Dendritic cell treated with granulocyte-macrophage colony-stimulating factor and Interleukin-4, amounts not matched to agents 40 ng/mL and 50 ng/mL, for 4 days (primary cell): ENCODE data around the gene PDK3.

Source experiments
- H3K27ac Mint-ChIP-seq: one replicate; pipeline ENCODE4 v1.8.0; 2022; ENCODE audit warnings: mild to moderate bottlenecking, mixed read lengths
- H3K27me3 Mint-ChIP-seq: one replicate; pipeline ENCODE4 v1.8.0; 2022; ENCODE audit warnings: mild to moderate bottlenecking, mixed read lengths
- H3K36me3 Mint-ChIP-seq: one replicate; pipeline ENCODE4 v1.8.0; 2022; ENCODE audit warnings: low read depth, mixed read lengths
- H3K4me1 Mint-ChIP-seq: one replicate; pipeline ENCODE4 v1.8.0; 2022; ENCODE audit warnings: low read depth, mixed read lengths
- H3K4me3 Mint-ChIP-seq: one replicate; pipeline ENCODE4 v1.8.0; 2022; ENCODE audit warnings: mild to moderate bottlenecking, moderate library complexity, mixed read lengths
- H3K9me3 Mint-ChIP-seq: one replicate; pipeline ENCODE4 v1.8.0; 2022; ENCODE audit warnings: mixed read lengths
- intact Hi-C: fragments of 100-400 bp; cut with micrococcal nuclease; formaldehyde crosslinking; loops from one replicate; pipeline ENCODE4 v1.15.0; 2022

The PDK3 gene

DNA sequence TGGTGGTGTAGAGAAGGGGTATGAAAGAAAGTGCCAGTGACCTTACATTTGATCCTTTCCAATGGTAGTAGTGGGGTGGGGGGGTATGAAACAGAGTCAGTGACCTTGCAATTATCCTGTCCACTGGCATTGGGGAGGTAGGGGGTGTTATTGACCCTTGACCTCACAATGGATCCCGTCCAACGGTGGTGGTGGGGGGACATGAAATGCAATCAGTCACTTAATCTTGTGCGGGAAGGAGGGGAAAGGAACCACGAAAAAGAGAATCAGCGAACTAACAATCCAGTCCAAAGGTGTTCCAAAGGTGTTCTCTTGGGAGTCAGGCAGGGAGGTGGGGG, 619 bp upstream of the PDK3 start:
- H3K9me3 Mint-ChIP-seq, result no peaks in the 10 kb centered on the region
- H3K27ac Mint-ChIP-seq, result peak overlapping the region; percentile 81
- H3K27me3 Mint-ChIP-seq, result no peaks in the 10 kb centered on the region
- H3K36me3 Mint-ChIP-seq, result peaks cover 6% of the 10 kb centered on the region
- H3K4me3 Mint-ChIP-seq, result peak overlapping the region; percentile 81
- intact Hi-C loops, result no loop called here
- peaks cover 26% of the 10 kb centered on the region for H3K4me1 Mint-ChIP-seq

DNA sequence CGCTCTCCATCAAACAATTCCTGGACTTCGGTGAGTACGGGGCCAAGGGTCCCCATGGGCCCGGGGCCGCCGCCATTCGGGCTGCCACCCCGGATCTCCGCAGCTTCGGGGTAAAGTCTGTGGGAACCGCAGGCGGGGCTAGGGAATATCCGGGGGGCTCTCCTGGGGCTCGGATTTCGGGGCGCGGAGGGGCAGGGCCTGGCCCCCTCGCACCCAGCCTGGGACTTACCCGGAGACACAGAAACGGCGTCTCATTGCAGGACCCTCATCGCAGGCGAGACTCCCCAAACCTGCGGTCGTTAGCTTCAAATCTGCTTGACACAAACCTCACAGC, 413 bp downstream of the PDK3 start:
- peaks cover 6% of the 10 kb centered on the region for H3K36me3 Mint-ChIP-seq
- H3K9me3 Mint-ChIP-seq, result no peaks in the 10 kb centered on the region
- peak overlapping the region; percentile 81 for H3K4me3 Mint-ChIP-seq
- peak overlapping the region; percentile 81 for H3K27ac Mint-ChIP-seq
- H3K27me3 Mint-ChIP-seq, result no peaks in the 10 kb centered on the region
- intact Hi-C loops, result no loop called here
- H3K4me1 Mint-ChIP-seq, result peaks cover 26% of the 10 kb centered on the region

DNA sequence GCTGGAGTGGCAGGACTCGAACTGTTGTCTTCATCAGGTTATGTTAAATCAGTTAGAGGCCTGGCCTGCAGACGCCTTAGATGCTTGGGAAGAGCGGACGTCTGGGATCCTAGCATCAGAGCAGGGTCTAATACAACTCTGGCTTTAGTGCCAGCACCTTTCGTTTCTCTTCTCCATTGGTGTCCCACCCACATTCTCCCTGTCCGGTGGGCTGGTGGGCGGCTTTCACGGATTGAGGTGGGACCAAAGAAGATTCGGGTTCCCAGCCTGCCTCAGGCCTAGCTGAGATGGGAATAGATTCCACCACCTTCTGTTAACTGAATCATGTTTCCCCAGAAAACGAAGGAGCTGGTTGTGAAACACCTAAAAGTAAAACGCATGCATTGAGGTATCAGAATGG, 939 bp downstream of the PDK3 start:
- Mint-ChIP-seq H3K9me3 (no peaks in the 10 kb centered on the region), H3K4me1 (peaks cover 30% of the 10 kb centered on the region), H3K27ac (peak overlapping the region; percentile 81), H3K36me3 (peaks cover 6% of the 10 kb centered on the region), H3K4me3 (peak overlapping the region; percentile 81), H3K27me3 (no peaks in the 10 kb centered on the region)
- intact Hi-C loops, result no loop called here

DNA sequence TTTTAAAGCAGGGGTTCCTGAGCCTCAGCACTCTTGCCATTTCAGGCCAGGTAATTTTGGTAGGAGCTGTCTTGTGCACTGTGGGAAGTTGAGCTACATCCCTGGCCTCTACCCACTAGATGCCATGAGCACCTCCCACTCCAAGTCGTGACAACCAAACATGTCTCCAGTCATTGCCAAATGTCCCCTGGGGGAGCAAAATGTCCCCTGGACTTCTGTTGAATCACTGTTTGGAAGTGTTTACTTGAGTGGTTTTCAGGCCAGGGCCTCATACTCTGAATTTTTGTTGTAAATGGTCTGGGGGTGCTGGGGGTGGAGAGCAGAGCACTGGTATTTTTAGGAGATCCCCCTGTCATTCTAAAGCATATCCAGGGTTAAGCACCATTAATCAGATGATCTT, 3.2 kb downstream of the PDK3 start:
- Mint-ChIP-seq H3K4me1 (peaks cover 38% of the 10 kb centered on the region), H3K36me3 (peaks cover 6% of the 10 kb centered on the region), H3K9me3 (no peaks in the 10 kb centered on the region), H3K27ac (no peak overlapping the region), H3K27me3 (no peaks in the 10 kb centered on the region), H3K4me3 (no peak overlapping the region)
- intact Hi-C loops, result no loop called here

DNA sequence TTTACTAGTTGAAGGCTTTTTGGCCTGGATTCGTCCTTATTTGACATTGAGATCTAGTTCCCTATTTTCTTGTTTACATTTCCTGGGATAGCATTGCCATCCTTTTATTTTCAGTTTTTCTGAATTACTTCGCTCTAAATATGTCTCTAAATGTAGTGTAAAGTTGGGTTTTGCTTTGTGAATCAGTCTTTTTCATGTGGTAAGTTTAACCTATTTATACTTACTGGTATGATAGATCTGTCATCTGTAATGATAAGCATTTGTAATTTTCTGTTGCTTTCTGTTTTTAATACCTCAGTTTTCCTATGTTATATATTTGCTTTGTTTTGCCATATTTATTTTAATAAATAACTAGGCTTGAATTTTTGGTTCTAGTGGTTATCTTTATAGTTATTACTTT, 6.7 kb downstream of the PDK3 start:
- Mint-ChIP-seq H3K27ac (no peak overlapping the region), H3K4me1 (peaks cover 36% of the 10 kb centered on the region), H3K4me3 (no peak overlapping the region), H3K9me3 (no peaks in the 10 kb centered on the region), H3K27me3 (no peaks in the 10 kb centered on the region), H3K36me3 (peaks cover 6% of the 10 kb centered on the region)
- intact Hi-C loops, result loop anchor here (5.0 kb wide), 1 partner anchor 220 kb away; the partner anchor contains the start of gene POLA1

DNA sequence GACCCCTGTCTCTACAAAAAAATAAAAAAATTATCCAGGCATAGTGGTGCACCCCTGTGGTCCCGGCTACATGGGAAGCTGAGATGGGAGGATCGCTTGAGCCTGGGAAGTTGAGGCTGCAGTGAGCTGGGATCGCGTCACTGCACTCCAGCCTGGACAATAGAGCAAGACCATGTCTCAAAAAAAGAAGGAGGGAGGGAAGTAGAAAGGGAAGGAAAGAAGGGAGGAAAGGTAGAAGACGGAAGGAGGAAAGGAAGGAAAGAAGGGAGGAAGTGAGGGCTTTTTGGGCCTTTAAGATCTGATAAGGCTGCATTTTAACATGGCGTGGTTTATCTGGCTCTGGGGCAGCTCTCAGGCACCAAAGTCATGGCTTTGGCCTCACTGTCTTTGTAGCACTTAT, 10.4 kb downstream of the PDK3 start:
- Mint-ChIP-seq H3K27ac (peak overlapping the region; percentile 26), H3K4me3 (no peak overlapping the region), H3K9me3 (no peaks in the 10 kb centered on the region), H3K36me3 (no peaks in the 10 kb centered on the region), H3K4me1 (peaks cover 39% of the 10 kb centered on the region), H3K27me3 (no peaks in the 10 kb centered on the region)
- intact Hi-C loops, result no loop called here

DNA sequence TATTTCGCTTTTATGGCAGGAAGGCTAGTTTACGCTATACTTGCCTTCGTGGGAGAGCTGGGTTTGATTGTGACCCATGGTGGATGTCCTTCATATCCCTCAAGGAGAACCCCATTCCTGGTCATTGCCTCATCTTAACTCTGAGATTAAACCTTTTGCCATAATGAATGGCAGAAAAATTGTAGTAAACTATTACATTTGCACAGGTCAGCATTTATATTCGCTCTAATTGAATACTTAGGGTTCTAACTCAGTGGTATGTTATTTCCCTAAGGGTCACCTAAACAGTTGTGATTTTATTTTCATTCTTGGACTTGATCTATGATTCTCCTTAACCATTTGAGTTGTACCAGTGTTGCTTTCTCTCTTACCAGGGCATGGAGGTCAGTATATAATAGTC, 13.4 kb downstream of the PDK3 start:
- Mint-ChIP-seq H3K27me3 (no peaks in the 10 kb centered on the region), H3K27ac (peak overlapping the region; percentile 77), H3K4me1 (peaks cover 27% of the 10 kb centered on the region), H3K36me3 (peaks cover 5% of the 10 kb centered on the region), H3K9me3 (peaks cover 8% of the 10 kb centered on the region), H3K4me3 (no peak overlapping the region)
- intact Hi-C loops, result no loop called here

DNA sequence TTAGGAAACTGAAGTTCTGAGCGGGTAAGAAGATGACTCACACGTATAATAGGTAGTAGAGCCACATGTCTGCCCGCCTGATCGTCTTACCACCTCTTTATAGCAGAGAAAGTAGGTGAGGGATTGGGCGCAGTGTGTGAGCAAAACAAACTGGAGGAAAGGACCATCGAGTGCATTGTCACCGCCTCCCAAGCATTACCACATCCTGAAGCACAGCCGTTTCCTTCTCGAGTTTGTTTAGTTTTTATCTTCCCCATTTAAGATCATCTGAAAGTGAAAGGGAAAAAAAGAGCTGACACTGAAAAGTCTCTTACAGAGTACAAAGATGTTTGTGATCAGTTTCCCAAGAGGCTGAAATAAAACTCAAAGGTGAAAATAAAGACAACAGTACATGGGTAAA, 14.8 kb downstream of the PDK3 start:
- H3K4me1 Mint-ChIP-seq, result peaks cover 22% of the 10 kb centered on the region
- no peaks in the 10 kb centered on the region for H3K27me3 Mint-ChIP-seq
- peaks cover 5% of the 10 kb centered on the region for H3K36me3 Mint-ChIP-seq
- peak overlapping the region; percentile 77 for H3K27ac Mint-ChIP-seq
- H3K9me3 Mint-ChIP-seq, result peaks cover 8% of the 10 kb centered on the region
- intact Hi-C loops, result no loop called here
- peak overlapping the region; percentile 46 for H3K4me3 Mint-ChIP-seq

DNA sequence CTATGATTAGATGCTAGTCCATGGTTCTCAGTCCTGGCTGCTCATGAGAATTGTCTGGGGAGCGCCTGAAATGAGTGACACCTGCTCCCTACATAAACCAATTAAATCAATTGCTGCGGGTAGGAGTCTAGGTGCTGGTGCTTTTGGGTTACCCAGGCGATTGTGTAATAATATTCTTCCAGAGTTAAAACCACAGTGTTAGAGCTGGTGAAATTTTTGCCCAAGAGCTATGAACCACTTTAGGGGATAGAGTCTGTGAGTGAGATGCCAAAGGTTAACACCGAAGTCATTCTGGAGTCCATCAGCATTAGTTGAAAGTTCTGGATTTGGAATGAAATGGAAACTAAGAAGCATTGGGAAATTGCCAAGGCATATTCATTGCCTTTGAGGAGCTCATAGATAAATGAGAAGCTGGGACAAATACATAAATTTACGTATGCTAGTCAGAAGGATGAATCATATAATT, 15.3 kb downstream of the PDK3 start:
- peaks cover 5% of the 10 kb centered on the region for H3K36me3 Mint-ChIP-seq
- H3K4me1 Mint-ChIP-seq, result peaks cover 19% of the 10 kb centered on the region
- H3K27me3 Mint-ChIP-seq, result no peaks in the 10 kb centered on the region
- peak overlapping the region; percentile 46 for H3K4me3 Mint-ChIP-seq
- H3K27ac Mint-ChIP-seq, result peak overlapping the region; percentile 77
- intact Hi-C loops, result no loop called here
- H3K9me3 Mint-ChIP-seq, result peaks cover 8% of the 10 kb centered on the region

DNA sequence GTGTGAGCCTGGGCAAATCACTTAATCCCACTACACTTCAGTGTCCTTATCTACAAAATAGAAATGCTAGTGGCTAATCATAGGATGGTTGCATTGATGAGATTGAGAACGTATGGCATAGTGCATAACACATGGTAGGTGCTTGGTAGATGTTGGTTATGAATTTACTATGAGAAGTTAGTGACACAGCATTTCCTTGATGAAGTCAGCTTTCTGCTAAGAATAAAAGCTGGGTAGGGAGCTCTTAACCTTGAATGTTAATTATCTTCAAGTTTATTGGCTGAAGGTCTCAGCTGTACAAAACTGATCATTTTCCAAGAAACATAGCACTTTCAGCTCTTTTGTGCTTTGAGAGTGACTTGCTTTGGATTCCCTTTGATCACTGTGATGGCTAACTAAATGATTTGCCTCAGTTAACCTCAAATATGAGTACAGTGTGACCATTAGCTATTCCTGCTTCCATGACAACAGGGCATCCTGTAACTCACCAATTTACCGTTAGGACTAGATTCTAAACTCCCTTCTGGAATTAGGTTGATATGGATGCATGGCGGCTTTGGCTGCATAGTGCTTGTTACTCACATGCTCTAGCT, 17.8 kb downstream of the PDK3 start:
- no peaks in the 10 kb centered on the region for H3K27me3 Mint-ChIP-seq
- H3K9me3 Mint-ChIP-seq, result peaks cover 8% of the 10 kb centered on the region
- no peak overlapping the region for H3K27ac Mint-ChIP-seq
- intact Hi-C loops, result no loop called here
- peaks cover 6% of the 10 kb centered on the region for H3K4me1 Mint-ChIP-seq
- peaks cover 5% of the 10 kb centered on the region for H3K36me3 Mint-ChIP-seq
- H3K4me3 Mint-ChIP-seq, result no peak overlapping the region

DNA sequence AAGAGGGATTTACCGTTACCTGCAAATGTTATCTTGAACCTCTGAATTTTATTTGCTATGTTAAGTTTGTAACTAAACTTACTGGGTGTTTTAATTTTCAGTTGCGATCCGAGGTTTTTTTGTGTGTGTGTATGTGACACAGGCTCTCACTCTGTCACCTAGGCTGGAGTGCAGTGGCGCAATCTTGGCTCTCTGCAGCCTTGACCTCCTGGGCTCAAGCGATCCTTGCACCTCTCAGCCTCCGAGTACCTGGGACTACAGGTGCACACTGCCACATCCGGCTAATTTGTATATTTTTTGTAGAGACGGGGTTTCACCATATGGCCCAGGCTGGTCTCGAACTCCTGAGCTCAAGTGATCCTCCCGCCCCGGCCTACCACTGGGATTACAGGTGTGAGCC, 18.5 kb downstream of the PDK3 start:
- intact Hi-C loops, result no loop called here
- Mint-ChIP-seq H3K27ac (no peak overlapping the region), H3K9me3 (peaks cover 8% of the 10 kb centered on the region), H3K4me3 (no peak overlapping the region), H3K4me1 (peaks cover 8% of the 10 kb centered on the region), H3K27me3 (no peaks in the 10 kb centered on the region), H3K36me3 (peaks cover 5% of the 10 kb centered on the region)

DNA sequence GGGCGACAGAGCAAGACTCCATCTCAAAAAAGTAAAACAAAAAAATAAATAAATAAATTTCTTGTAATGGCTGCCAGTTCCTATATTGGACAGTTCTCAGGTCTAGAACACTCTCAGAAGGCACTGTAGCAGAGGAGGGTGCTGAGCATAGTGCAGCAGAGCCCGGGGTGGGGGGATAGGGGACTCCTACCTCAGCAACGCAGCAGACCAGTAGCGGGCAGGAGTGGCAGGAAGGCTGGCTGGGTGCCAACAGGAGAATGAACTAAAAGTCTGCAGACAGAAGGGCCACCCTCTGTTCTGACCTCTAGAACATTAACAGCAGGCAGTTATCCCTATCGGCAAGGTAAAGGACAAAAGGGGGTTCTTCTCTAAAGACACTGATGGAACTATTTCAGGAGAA, 20.2 kb downstream of the PDK3 start:
- H3K27me3 Mint-ChIP-seq, result no peaks in the 10 kb centered on the region
- peaks cover 8% of the 10 kb centered on the region for H3K9me3 Mint-ChIP-seq
- H3K4me1 Mint-ChIP-seq, result peaks cover 10% of the 10 kb centered on the region
- no peak overlapping the region for H3K4me3 Mint-ChIP-seq
- H3K27ac Mint-ChIP-seq, result no peak overlapping the region
- intact Hi-C loops, result no loop called here
- H3K36me3 Mint-ChIP-seq, result peaks cover 5% of the 10 kb centered on the region

DNA sequence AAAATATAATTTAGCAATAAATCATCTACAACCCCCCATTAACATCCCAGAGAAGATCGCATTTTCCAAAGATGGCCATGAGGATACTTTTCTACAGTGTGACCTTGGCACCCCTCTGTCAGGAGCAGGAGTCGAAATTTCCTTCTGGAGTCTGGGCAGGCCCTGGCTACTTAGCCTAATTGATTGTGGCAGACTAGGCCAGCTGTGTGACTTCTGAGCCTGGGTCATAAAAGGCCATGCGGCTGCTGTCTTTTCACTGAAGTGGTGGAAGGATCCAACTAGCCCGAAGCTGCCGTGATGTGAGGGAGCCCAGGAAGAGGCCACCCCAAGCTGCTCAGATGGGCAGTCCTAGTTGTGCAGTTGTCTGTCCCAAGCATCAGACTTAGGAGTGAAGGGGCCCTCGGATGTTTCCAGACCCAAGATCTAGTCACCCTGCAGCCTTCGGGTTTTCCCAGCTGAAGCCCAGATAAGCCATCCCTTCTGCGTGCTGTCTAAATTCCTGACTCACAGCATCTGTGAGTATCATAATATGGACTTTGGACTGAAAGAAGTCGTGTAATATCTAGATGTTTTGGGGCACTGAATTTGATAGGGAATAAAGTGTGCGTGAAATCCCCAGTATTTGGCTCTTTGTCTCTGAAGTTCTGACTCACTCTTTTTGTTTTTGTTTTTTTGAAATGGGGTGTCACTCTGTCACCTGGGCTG, 21.0 kb downstream of the PDK3 start:
- Mint-ChIP-seq H3K36me3 (peaks cover 5% of the 10 kb centered on the region), H3K27me3 (no peaks in the 10 kb centered on the region), H3K4me1 (peaks cover 18% of the 10 kb centered on the region), H3K27ac (no peak overlapping the region), H3K9me3 (peaks cover 8% of the 10 kb centered on the region), H3K4me3 (no peak overlapping the region)
- intact Hi-C loops, result no loop called here

DNA sequence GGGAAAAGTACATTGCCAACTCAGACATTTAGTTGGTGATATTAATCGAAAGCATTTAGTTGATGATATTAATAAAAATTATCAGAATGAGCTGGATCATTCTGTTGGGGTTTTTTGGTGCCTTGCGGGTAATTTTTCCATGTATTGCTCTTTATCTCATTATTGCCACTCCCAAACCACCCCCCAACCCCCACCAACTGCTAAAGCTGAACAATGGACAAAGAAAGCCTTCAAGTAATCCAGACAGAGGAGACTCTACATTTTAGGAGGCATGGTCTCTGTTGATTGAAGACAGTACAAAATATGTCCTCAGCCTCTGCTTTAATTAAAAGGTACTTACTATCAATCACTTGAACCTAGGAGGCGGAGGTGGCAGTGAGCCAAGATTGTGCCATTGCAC, 22.5 kb downstream of the PDK3 start:
- no peaks in the 10 kb centered on the region for H3K9me3 Mint-ChIP-seq
- no peaks in the 10 kb centered on the region for H3K27me3 Mint-ChIP-seq
- peaks cover 21% of the 10 kb centered on the region for H3K4me1 Mint-ChIP-seq
- intact Hi-C loops, result no loop called here
- no peaks in the 10 kb centered on the region for H3K36me3 Mint-ChIP-seq
- no peak overlapping the region for H3K4me3 Mint-ChIP-seq
- no peak overlapping the region for H3K27ac Mint-ChIP-seq

DNA sequence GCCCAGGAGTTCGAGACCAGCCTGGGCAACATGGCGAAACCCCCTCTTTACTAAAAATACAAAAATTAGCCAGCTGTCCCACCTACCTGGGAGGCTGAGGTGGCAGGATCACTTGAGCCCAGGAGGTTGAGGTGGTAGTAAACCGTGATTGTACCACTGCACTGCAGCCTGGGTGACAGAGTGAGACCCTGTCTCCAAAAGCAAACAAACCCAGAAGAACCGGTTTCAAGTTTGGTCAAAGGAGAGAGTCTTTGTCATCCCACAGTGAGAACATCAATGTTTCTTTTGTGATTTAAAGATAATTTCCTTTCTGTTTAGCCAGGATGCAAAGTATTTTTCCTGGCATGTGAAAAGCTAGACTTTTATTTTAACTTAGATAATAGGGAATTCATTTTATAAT, 26.7 kb downstream of the PDK3 start:
- Mint-ChIP-seq H3K36me3 (no peaks in the 10 kb centered on the region), H3K27me3 (no peaks in the 10 kb centered on the region), H3K4me3 (no peak overlapping the region), H3K9me3 (no peaks in the 10 kb centered on the region), H3K4me1 (peaks cover 27% of the 10 kb centered on the region), H3K27ac (no peak overlapping the region)
- intact Hi-C loops, result no loop called here
